KOPT-K1 (cell line): ENCODE results near the gene IDH3G.

ENCODE experiments used
- H3K27ac ChIP-seq: fragments of 200-600 bp; sonication (generic); 2 replicates; pipeline ENCODE4 v1.5.1; 2016; ENCODE audit warnings: antibody characterized with exemption, mild to moderate bottlenecking, low read depth, low read length; ENCODE audit not compliant: poor library complexity, severe bottlenecking
- H3K36me3 ChIP-seq: fragments of 200-600 bp; sonication (generic); 2 replicates; pipeline ENCODE4 v1.5.1; 2017; ENCODE audit warnings: antibody characterized with exemption, mild to moderate bottlenecking, low read length, moderate library complexity; ENCODE audit not compliant: insufficient read depth
- H3K9me3 ChIP-seq: fragments of 200-600 bp; sonication (generic); 2 replicates; pipeline ENCODE4 v1.5.1; 2017; ENCODE audit warnings: antibody characterized with exemption, low read length, mild to moderate bottlenecking; ENCODE audit not compliant: insufficient read depth, poor library complexity, severe bottlenecking

The IDH3G gene

GRCh38 chrX:153794018-153794896 lies at the start of gene IDH3G, which contains the start of gene SSR4:
Gene IDH3G, minus strand, starts transcription at chrX:153794375. Its CDS starts 49 bp downstream, at chrX:153794326.
Gene SSR4, plus strand, starts transcription at chrX:153794668. Its CDS starts 20 bp downstream, at chrX:153794688.
- peak within 1 kb of the TSS; percentile 94 for H3K27ac ChIP-seq
- no peaks in the 10 kb centered on the region for H3K9me3 ChIP-seq
- H3K36me3 ChIP-seq = peaks cover 61% of the 10 kb centered on the region

DNA sequence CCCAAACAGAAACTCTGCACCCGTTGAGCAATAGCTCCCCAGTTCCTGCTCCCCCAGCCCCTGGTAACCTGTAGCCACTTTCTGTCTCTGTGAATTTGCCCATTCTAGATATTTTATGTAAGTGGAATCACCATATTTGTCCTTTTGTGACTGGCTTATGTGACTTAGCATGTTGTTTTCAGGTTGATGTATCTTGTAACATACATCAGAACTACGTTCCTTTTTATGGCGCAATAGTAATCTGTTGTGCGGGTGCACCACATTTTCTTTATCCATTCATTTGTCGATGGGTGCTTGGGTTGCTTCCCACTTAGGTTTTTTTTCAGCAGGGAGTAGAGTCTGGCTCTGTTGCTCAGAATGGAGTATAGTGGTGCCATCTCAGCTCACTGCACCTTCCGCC lies 42.7 kb upstream of the IDH3G start:
- Histone ChIP-seq H3K27ac (no peak overlapping the region), H3K9me3 (no peaks in the 10 kb centered on the region), H3K36me3 (no peaks in the 10 kb centered on the region)

- Histone ChIP-seq H3K27ac (no peak overlapping the region), H3K9me3 (no peaks in the 10 kb centered on the region), H3K36me3 (no peaks in the 10 kb centered on the region)
Observed at GRCh38 chrX:153832728-153833127, 38.6 kb upstream of the IDH3G start.

DNA sequence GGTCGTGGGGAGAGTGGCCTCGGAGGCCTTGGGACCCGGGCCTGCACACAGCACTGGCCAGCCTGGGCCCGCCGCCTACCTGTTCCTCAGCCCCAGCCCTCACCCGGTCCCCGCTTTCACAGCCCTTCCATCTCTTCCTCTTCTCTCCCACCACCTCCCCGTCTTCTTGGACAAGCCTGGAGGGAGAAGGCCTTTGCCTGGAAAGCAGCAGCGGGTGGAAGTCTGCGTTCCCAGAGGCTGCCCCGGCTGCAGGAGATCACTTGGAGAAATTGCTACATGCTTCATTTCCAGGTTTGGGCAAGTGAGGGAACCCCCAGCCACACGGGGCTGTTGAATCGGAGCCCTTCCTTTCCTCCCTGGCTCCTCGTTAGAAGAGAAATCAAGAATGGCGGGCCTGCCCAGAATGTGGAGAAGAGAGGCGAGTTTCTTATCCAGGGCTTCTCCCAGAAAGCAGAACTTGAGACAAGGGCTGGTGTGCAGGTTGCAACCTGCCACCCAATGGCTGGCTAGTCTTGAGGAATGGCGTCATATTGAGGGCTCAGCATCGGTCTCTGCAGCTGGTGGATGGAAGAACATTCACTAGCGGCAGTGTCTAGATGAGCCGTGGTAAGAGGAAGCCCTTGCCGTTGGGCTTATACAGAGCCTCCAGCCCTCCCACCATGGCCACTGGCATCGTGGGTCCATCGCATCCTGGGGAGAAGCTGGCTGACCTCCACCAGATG lies 37.4 kb upstream of the IDH3G start:
- Histone ChIP-seq H3K9me3 (no peaks in the 10 kb centered on the region), H3K36me3 (no peaks in the 10 kb centered on the region), H3K27ac (no peak overlapping the region)

DNA sequence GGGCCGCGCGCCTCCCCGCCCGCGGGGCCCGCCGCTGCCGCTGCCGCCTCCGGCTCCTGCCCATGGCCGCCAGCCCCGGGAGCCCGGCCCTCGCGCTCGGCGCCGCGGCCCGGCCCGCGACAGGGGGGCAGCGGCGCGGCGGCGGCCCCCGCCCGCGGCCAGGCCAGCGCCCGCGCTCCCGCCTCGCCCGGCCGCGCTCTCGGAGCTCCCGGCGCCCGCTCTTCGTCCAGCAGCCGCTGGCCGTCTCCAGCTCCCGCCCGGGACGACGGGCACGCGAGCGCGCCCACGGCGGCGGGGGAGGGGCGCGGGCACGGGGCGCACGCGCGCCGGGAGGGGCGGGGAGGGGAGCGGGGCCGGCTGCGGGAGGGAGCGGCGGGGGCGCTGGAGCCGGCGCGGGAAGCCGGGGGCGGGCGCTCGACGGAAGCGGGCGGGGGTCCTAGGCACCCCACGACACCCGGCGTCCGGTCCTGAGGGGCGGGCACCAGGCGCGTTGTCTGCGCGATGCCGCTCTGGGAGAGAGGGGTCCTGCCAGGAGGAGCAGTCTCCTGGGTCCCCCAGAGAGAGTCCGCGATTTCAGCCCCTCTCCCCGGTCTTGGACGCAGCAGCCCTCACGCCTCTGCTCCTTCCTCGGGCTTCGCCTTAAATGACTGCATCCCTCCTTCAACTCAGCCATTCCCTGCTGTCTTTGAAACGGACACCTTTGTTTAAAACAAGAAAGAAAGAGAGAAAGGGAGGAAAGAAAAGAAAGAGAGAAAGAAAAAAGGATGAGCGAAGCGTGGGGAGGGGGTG lies 36.7 kb upstream of the IDH3G start:
- Histone ChIP-seq H3K9me3 (no peaks in the 10 kb centered on the region), H3K36me3 (no peaks in the 10 kb centered on the region), H3K27ac (no peak overlapping the region)

DNA sequence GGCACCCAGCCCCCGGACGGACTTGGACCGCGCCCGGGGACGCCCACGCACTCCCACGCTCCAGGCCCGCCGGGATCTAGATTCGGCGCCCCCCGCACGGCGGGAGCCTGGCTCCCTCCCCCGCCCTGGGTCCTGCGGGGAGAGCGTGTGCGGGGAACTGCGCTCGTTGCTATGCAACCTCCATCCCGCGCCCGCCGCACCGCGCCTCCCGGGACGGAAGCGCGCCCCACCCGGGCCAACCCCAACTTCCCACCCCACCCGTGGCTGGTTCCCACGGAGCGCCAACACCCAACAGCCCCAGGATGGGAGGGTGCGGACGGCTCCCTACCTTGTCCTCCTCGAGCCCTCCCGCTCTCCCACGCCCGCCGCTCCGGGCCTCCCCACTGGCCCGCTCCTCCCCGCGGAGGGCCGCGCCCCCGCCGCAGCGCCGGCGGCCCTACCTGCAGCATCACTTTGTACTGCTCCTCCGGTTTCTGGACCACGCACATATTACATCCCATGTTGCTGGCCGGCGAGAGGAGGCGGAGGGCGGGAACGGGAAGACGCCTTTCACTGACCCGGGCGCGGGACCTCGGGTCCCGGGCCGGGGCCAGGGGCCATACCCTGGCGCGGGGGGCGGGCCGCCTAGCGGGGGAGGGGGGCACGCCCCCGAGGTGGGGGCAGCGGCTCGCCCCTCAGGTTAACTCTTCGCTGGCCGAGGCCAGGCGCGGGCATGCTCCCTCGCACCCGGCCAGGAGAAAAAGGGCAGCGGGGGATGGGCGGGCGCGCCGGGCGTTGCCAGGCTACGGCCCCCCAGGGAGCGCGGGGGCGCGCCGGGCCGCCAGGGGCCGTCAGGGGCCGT lies 35.8 kb upstream of the IDH3G start, which contains the start of gene PDZD4:
PDZD4 (minus strand) TSS at position 746 of the 841 bp plus-strand sequence; CDS start at position 500, 246 bp downstream.
- H3K9me3 ChIP-seq = no peaks in the 10 kb centered on the region
- H3K36me3 ChIP-seq = no peaks in the 10 kb centered on the region

DNA sequence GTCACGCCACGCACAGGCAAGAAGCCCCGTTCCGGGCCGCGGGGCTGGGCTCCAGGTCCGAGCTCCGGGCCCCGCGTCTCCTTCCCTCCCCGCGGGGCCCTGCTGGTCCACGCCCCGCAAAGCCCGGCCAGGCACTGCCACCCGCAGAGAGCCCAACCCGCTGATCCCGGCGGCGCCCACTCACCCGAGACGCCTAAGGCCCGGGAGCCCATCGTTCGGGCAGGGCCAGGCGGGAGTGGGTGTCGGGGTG lies 35.3 kb upstream of the IDH3G start:
- Histone ChIP-seq H3K27ac (no peak overlapping the region), H3K36me3 (no peaks in the 10 kb centered on the region), H3K9me3 (no peaks in the 10 kb centered on the region)

More for the DNA sequence above, 35.8 kb upstream of the IDH3G start, which contains the start of gene PDZD4:
- H3K27ac ChIP-seq = no peak within 1 kb of the TSS

- H3K9me3 ChIP-seq = no peaks in the 10 kb centered on the region
- no peaks in the 10 kb centered on the region for H3K36me3 ChIP-seq
- H3K27ac ChIP-seq = no peak overlapping the region
Observed at GRCh38 chrX:153828723-153829548, 34.8 kb upstream of the IDH3G start.

GRCh38 chrX:153828308-153828707 lies 34.1 kb upstream of the IDH3G start:
- no peak overlapping the region for H3K27ac ChIP-seq
- H3K9me3 ChIP-seq = no peaks in the 10 kb centered on the region
- no peaks in the 10 kb centered on the region for H3K36me3 ChIP-seq

DNA sequence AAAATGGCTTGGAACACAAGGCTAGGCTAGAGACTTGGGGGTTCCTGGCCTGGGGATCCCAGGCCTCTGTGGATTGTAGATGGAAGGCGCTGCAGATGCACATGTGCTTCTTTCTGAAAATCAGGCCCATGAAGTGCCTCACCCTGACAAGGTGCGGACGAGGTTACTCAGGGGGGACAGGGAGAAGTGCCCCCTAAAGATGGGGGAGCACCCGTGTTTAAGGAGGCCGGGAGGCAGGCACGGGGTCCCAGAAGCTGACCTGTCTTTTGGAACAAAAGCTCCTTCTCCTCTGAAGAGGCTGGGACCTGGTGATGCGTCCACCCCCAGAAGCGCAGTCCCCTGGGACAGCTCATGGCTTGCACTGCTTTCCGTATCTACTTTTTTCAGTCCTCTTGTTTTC lies 33.7 kb upstream of the IDH3G start:
- no peak overlapping the region for H3K27ac ChIP-seq
- H3K36me3 ChIP-seq = no peaks in the 10 kb centered on the region

DNA sequence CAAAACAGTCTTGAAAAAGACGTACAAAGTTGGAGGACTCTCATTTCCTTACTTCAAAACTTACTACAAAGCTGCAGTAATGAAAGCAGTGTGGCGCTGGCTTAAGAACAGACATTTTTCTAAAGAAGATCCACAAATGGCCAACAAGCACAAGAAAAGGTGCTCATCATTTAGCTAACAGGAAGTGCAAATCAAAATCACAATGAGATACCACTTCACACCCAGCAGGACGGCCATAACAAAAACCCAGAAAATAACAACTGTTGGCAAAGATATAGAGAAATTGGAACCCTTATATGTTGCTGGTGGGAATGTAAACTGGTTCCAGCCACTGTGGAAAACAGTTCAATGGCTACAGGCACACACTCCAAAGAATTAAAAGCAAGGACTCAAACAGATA lies 32.8 kb upstream of the IDH3G start:
- H3K9me3 ChIP-seq = no peaks in the 10 kb centered on the region
- no peak overlapping the region for H3K27ac ChIP-seq
- no peaks in the 10 kb centered on the region for H3K36me3 ChIP-seq

More for the DNA sequence above, 33.7 kb upstream of the IDH3G start:
- H3K9me3 ChIP-seq = no peaks in the 10 kb centered on the region

- H3K9me3 ChIP-seq = no peaks in the 10 kb centered on the region
- H3K27ac ChIP-seq = no peak overlapping the region
Observed at GRCh38 chrX:153825042-153825441, 30.9 kb upstream of the IDH3G start.

GRCh38 chrX:153824348-153824747 lies 30.2 kb upstream of the IDH3G start:
- Histone ChIP-seq H3K36me3 (no peaks in the 10 kb centered on the region), H3K9me3 (no peaks in the 10 kb centered on the region), H3K27ac (no peak overlapping the region)

More at GRCh38 chrX:153825042-153825441, 30.9 kb upstream of the IDH3G start:
- H3K36me3 ChIP-seq = no peaks in the 10 kb centered on the region
